BJ (cell line): ENCODE data around the gene FAM240B. TPM values are rescaled to one million over a fixed set of nuclear protein-coding genes. Genes with fewer than 3 reads are reported as not detected.

ENCODE experiments used
- CTCF ChIA-PET: fragments of 350-600 bp; formaldehyde crosslinking; extraction: SDS; loops from one replicate; lab custom pipeline; 2021; ENCODE audit warnings: antibody characterized with exemption, inconsistent platforms; lab: Yijun Ruan, JAX
- POLR2A ChIA-PET: fragments of 300-600 bp; sonication (Branson Sonifier 250); formaldehyde crosslinking; extraction: SDS; loops from one replicate; lab custom pipeline; 2021; ENCODE audit warnings: antibody characterized with exemption; lab: Charles Lee
- DNase-seq: peaks from one replicate; pipeline ENCODE4 v3.0.0-alpha.2; 2011; ENCODE audit warnings: low read depth
- H3K27me3 ChIP-seq: 2 replicates; pipeline ENCODE4 v1.6.0; 2011; ENCODE audit warnings: low read length; ENCODE audit not compliant: control insufficient read depth, insufficient read depth
- H3K36me3 ChIP-seq: 2 replicates; pipeline ENCODE4 v1.5.1; 2011; ENCODE audit warnings: low read length; ENCODE audit not compliant: control insufficient read depth, insufficient read depth
- H3K4me3 ChIP-seq: 2 replicates; pipeline ENCODE4 v1.5.1; 2011; ENCODE audit warnings: low read depth, mild to moderate bottlenecking, control low read depth, low read length
- CTCF ChIP-seq: IDR thresholded peaks from 2 replicates; pipeline ENCODE4 v1.5.1; 2011; ENCODE audit warnings: low read depth, mild to moderate bottlenecking, control low read depth, inconsistent platforms, low read length, moderate library complexity; ENCODE audit not compliant: insufficient read depth
- polyA plus RNA-seq: library from polyadenylated mRNA; depleted of rRNA; stranded (reverse); fragments of >200 nt; gene quantifications from 2 replicates; pipeline ENCODE4 v1.2.3, GENCODE V29; 2011

FAM240B gene
- polyA plus RNA-seq, 1 experiment, result not detected

DNA sequence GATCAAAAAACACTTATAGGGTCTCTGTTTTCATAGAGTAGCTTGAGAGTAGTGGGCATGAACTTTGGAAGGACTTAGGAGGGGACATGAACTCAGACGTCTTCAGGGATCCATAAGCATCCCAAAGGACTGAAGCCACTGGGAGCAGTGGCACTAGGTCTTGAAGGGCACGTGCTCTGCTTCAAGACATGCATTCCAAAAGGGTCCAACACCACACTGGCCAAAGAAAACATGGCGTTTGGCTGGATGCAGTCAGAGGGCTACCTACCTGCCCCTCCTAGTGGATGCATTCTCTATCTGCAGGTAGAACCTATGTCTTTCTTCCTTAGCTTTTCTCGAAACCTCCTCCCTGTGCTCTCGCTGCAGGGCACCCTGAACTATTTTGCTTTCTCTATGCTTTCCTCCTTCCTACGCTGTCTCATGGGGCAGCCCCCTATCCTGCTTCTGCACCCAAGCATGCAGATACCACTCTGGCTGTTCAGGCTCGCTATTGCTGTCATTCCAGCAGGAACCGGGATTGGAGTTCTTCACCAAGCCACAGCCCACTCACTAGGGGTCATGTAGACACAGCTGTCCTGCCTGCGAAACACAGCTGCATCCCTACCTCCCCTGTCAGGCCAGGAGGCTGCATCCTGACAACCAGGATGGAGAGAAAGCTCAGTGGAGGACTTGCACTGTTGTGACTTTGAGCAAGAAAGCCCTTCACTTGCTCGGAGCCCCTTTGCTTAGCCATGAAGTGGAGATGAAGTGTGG is 11.9 kb downstream of the FAM240B start:
- 0 out of 2 replicates have a peak, but pooled peaks have one; percentile 5 for TF ChIP-seq CTCF
- DNase-seq, result no peak
- Histone ChIP-seq H3K27me3 (peaks cover 3% of the 10 kb centered on the region), H3K36me3 (no peaks in the 10 kb centered on the region), H3K4me3 (no peak overlapping the region)
- ChIA-PET CTCF (interaction anchor here (0.6 to 1.3 kb wide), 2 partner anchors 11 to 66 kb away, joined by 3 read pairs; no protein-coding TSS in a partner anchor), POLR2A (no interaction called here)

DNA sequence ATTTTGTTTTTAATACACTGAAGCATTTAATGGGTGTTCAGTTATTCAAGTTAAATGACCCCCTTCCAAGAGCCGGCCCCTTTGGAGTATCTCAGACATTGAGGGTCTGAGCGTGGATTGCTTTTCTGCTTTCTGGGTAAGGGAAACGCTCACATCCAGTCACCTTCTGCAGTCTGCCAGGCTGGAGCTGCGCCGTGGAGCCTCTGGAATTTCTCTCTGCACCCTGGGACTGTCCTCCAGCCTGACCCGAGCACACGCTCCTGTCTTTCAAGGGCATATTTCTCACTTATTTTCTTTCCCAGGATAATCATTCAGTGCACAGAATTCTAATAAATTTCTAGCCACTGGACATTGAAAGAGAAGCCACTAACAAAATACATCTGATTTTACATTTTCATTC is 13.4 kb downstream of the FAM240B start:
- peaks cover 3% of the 10 kb centered on the region for H3K27me3 ChIP-seq
- CTCF ChIA-PET, result interaction anchor here (3.8 kb wide), 1 partner anchor 9 kb away, joined by 9 read pairs; no protein-coding TSS in a partner anchor
- TF ChIP-seq CTCF, result no peak
- DNase-seq, result no peak
- no peaks in the 10 kb centered on the region for H3K36me3 ChIP-seq
- POLR2A ChIA-PET, result no interaction called here
- H3K4me3 ChIP-seq, result no peak overlapping the region

DNA sequence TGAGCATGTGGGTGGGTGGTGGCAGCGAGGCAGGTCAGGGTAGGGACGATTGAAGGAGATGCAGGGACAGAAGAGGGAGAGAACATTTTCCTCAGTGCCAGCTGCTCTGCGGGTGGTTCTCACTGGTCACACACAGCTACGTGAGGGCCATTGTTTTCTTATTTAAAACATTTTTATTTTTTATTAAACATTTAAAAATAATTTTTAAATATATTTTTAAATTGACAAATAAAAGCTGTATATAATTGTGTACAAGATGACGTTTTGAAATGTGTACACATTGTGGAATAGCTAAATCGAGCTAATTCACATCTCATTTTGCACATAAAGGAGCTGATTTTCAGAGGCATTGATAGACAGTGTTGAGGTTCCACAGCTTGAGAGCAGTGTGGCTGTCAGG is 14.0 kb downstream of the FAM240B start:
- ChIA-PET POLR2A (no interaction called here), CTCF (interaction anchor here (1.9 to 3.8 kb wide), 2 partner anchors 9 to 34 kb away, joined by 6 to 9 read pairs; no protein-coding TSS in a partner anchor)
- Histone ChIP-seq H3K36me3 (no peaks in the 10 kb centered on the region), H3K27me3 (peaks cover 3% of the 10 kb centered on the region), H3K4me3 (no peak overlapping the region)
- DNase-seq, result no peak
- TF ChIP-seq CTCF, result no peak

DNA sequence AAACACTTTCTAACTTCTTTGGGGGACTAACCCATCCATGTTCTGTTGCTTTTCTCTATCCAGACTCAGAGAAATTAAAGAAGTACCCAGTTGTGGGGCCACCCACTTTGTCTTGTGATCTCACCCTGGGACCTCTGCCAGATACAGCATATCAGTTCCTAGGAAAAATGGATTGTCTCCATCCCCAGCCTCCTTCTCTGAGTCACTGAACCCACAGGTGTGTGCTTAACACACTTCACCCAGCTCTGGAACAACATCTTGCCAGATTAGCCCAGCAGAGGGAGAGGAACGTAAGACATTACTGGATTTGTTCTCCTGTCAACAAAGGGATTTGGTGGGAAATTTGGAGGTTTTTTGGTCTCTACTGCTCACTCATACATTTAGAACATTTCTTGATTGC is 19.2 kb downstream of the FAM240B start:
- H3K36me3 ChIP-seq, result no peaks in the 10 kb centered on the region
- peaks cover 3% of the 10 kb centered on the region for H3K27me3 ChIP-seq
- TF ChIP-seq CTCF, result no peak
- no peak overlapping the region for H3K4me3 ChIP-seq
- POLR2A ChIA-PET, result no interaction called here
- CTCF ChIA-PET, result no interaction called here
- DNase-seq, result no peak

DNA sequence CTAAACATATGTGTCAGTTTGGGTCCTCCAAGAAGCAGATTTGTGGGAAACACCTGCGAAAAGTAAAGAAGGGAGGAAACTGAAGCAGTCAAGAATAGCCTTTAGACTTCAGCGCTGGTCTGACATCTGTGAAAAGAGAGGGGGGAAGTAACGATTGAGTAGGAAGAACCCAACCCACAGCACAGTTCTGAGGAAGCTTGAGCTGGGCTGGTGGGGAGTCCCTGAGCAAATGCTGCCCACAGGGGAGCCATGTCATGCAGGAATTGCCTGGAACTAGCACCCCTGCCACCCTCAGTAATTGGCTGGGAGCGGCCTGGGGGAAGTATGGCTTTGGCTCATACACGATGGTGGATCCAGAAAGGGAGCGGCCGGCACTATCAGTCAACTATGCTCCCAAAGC is 20.6 kb downstream of the FAM240B start:
- H3K27me3 ChIP-seq, result no peaks in the 10 kb centered on the region
- TF ChIP-seq CTCF, result no peak
- POLR2A ChIA-PET, result no interaction called here
- H3K4me3 ChIP-seq, result no peak overlapping the region
- no peaks in the 10 kb centered on the region for H3K36me3 ChIP-seq
- CTCF ChIA-PET, result no interaction called here
- DNase-seq, result no peak
